ENCODE results near the gene SPATA20. TPM values are rescaled to one million over a fixed set of nuclear protein-coding genes. Genes with fewer than 3 reads are reported as not detected.

SPATA20 gene
- total RNA-seq, 1 experiment from 2014 or later = 149 TPM

DNA sequence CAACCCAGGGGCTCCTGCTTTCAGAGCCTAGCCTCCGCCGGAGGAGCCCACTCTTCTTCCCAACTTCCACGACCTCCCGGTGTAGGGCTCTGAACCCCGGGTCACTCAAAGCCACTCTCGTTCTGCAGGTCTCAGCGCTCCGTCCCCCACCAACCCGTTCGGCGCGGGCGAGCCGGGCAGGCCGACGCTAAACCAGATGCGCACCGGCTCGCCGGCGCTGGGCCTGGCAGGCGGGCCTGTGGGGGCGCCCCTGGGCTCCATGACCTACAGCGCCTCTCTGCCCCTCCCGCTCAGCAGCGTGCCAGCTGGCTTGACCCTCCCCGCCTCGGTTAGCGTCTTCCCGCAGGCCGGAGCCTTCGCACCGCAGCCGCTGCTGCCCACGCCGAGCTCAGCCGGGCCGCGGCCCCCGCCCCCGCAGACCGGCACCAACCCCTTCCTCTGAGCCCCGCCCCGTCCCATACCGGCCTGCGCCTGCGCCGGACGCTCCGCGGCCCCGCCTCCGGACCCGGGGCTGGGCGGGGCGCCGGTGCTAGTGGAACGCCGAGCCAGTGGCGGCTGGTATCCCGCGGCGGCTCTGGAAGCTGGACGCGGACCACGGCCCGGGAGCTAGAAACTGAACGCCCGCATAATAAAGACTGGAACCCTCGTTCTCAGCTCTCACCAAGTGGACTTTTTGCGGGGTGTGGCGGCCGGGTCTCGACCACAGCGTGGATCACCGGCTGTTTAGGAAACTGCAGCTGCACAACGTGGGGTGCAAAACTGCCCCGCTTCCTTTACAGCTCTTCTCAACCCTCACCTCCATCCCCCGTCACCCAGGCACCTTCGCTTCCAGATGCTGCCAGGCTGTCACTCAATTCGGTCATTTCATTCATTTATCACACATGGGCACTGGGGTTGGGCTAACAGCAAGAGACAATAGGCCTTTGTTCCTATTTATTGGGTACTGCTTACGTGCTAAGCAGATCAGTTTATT, 5.0 kb upstream of the SPATA20 start:
- peaks cover 66% of the 10 kb centered on the region for H3K4me1 ChIP-seq
- intact Hi-C loops (cut with micrococcal nuclease; ENCODE audit: unreplicated experiment) = loop anchor here (1.0 to 10.0 kb wide), 3 partner anchors 10 to 243 kb away; partner anchors contain the start of gene EPN3
- H3K9me3 Mint-ChIP-seq (ENCODE audit: unreplicated experiment) = no peaks in the 10 kb centered on the region
- POLR2A ChIA-PET = interaction anchor here (0.5 to 2.5 kb wide), 24 partner anchors 9 to 662 kb away, joined by 3 to 20 read pairs (median 6); partner anchors contain the start of genes CACNA1G, EPN3, LRRC59 and LUC7L3
- peaks cover 69% of the 10 kb centered on the region for H3K4me1 Mint-ChIP-seq (ENCODE audit: low read depth, unreplicated experiment)
- H3K9me3 ChIP-seq = no peaks in the 10 kb centered on the region
- H3K4me3 Mint-ChIP-seq (ENCODE audit: unreplicated experiment) = peak overlapping the region; percentile 77
- H3K36me3 Mint-ChIP-seq (ENCODE audit: insufficient read depth, unreplicated experiment) = peaks cover 53% of the 10 kb centered on the region
- H3K27me3 ChIP-seq (replicated peaks; ENCODE audit: control insufficient read depth, insufficient read depth, low read length) = no peaks in the 10 kb centered on the region
- peak; percentile 41 to 57 for TF ChIP-seq CTCF (IDR thresholded peaks at IDR 0.05; ENCODE audit: insufficient read depth in 1 of 2, low read depth in 1 of 2, low read length in 1 of 2, severe bottlenecking in 1 of 2, unreplicated experiment in 1 of 2)
- peak overlapping the region; percentile 39 for H3K27ac Mint-ChIP-seq (ENCODE audit: unreplicated experiment)
- H3K27me3 Mint-ChIP-seq (ENCODE audit: insufficient read depth, unreplicated experiment) = no peaks in the 10 kb centered on the region
- peak; percentile 94 to 100 for DNase-seq
- BruUV-seq (replicated peaks) = TSS peak; percentile 65
- H3K4me3 ChIP-seq (ENCODE audit: low read depth, low read length) = peak overlapping the region; percentile 45
- CTCF ChIA-PET = interaction anchor here (0.6 to 3.2 kb wide), 27 partner anchors 9 to 454 kb away, joined by 3 to 35 read pairs (median 5); partner anchors contain the start of genes CACNA1G, EPN3, LRRC59 and LUC7L3
- no peaks in the 10 kb centered on the region for H3K36me3 ChIP-seq (ENCODE audit: control insufficient read depth, insufficient read depth, low read length)

DNA sequence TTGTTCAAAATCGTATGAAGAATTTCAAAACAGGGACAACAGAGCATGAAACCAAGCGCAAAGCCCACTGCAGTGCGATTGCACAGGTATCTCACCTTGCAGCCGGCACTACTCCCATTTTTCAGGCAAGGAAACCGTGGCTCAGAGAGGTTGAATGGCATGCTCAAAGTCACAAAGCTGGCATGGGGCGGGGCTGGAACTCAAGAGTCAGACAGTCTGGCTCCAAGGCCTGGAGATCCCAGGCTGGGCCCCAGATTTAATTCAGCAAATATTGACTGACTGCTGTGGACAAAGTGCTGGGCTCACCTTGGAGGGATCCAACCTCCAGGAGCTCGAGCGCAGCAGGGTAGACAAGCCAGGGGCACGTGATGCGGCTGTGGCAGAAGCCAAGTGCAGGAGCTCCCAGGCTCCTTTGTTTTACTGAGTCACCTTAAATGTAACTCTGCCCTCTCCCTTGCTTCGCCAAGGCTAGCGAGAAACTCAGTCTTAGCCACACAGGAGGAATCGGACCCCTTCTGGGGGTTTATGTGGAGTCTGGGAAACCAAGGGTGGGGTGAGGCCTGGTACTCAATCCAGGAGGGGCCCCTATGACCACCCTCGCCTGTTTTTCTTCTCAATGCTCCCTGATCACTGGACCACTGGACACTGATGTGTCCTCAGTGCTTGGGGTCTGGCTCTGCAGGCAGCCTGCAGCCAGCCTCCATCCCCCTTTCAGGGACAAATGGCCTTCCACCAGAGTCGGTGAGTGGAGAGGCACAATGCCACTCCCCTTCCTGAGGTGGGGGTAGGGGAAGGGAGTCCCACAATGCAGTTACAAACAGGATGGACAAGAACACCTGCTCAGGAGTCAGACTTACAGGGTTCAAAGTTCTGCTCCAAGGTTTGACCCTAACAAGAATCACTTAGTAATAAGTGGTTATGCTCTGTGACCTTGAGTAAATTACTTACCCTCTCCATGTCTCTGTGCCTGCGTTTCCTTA, 3.9 kb upstream of the SPATA20 start:
- CTCF ChIA-PET = interaction anchor here (0.5 to 3.2 kb wide), 33 partner anchors 8 to 343 kb away, joined by 3 to 35 read pairs (median 5); partner anchors contain the start of genes CACNA1G, EPN3, LRRC59 and RSAD1
- intact Hi-C loops (cut with micrococcal nuclease; ENCODE audit: unreplicated experiment) = loop anchor here (1.0 to 10.0 kb wide), 5 partner anchors 11 to 242 kb away; partner anchors contain the start of gene EPN3
- peak overlapping the region; percentile 77 for H3K4me3 Mint-ChIP-seq (ENCODE audit: unreplicated experiment)

More for the DNA sequence above, 3.9 kb upstream of the SPATA20 start:
- BruUV-seq (replicated peaks) = no TSS peak
- H3K9me3 Mint-ChIP-seq (ENCODE audit: unreplicated experiment) = no peaks in the 10 kb centered on the region
- no peaks in the 10 kb centered on the region for H3K27me3 ChIP-seq (replicated peaks; ENCODE audit: control insufficient read depth, insufficient read depth, low read length)
- no peaks in the 10 kb centered on the region for H3K27me3 Mint-ChIP-seq (ENCODE audit: insufficient read depth, unreplicated experiment)
- peak overlapping the region; percentile 39 for H3K27ac Mint-ChIP-seq (ENCODE audit: unreplicated experiment)
- no peaks in the 10 kb centered on the region for H3K36me3 ChIP-seq (ENCODE audit: control insufficient read depth, insufficient read depth, low read length)
- DNase-seq = peak; percentile 93 to 94
- TF ChIP-seq CTCF (IDR thresholded peaks at IDR 0.05; ENCODE audit: insufficient read depth in 1 of 2, low read depth in 1 of 2, low read length in 1 of 2, severe bottlenecking in 1 of 2, unreplicated experiment in 1 of 2) = no peak
- peak overlapping the region; percentile 45 for H3K4me3 ChIP-seq (ENCODE audit: low read depth, low read length)
- peaks cover 69% of the 10 kb centered on the region for H3K4me1 Mint-ChIP-seq (ENCODE audit: low read depth, unreplicated experiment)
- peaks cover 70% of the 10 kb centered on the region for H3K4me1 ChIP-seq
- peaks cover 42% of the 10 kb centered on the region for H3K36me3 Mint-ChIP-seq (ENCODE audit: insufficient read depth, unreplicated experiment)
- H3K9me3 ChIP-seq = no peaks in the 10 kb centered on the region
- POLR2A ChIA-PET = interaction anchor here (0.5 to 2.5 kb wide), 21 partner anchors 8 to 663 kb away, joined by 3 to 20 read pairs (median 6); partner anchors contain the start of genes CACNA1G, EPN3, LRRC59 and LUC7L3
